ENCODE results near the gene PI16.

PI16 gene

DNA sequence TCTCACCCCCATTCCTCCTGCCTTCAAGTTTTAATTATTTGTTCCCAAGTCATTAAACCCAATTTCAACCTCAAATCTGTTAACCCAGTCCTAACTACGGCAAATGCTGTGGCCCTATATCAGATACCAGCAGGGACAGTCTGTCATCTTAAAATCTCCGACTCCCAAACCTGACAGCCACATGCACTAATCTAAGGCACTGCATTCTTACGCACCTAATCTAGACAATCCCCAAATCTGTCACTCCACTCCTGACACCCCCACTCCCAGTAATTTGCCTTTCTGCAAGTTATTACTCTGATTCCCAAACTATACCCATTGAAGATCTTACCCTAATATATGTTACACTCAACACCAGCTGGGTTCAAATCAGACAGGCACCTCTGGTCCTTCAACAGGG lies 29.0 kb downstream of the PI16 start:
- H3K27me3 Mint-ChIP-seq (ENCODE audit: low read depth) = no peaks in the 10 kb centered on the region
- no peaks in the 10 kb centered on the region for H3K9me3 Mint-ChIP-seq

DNA sequence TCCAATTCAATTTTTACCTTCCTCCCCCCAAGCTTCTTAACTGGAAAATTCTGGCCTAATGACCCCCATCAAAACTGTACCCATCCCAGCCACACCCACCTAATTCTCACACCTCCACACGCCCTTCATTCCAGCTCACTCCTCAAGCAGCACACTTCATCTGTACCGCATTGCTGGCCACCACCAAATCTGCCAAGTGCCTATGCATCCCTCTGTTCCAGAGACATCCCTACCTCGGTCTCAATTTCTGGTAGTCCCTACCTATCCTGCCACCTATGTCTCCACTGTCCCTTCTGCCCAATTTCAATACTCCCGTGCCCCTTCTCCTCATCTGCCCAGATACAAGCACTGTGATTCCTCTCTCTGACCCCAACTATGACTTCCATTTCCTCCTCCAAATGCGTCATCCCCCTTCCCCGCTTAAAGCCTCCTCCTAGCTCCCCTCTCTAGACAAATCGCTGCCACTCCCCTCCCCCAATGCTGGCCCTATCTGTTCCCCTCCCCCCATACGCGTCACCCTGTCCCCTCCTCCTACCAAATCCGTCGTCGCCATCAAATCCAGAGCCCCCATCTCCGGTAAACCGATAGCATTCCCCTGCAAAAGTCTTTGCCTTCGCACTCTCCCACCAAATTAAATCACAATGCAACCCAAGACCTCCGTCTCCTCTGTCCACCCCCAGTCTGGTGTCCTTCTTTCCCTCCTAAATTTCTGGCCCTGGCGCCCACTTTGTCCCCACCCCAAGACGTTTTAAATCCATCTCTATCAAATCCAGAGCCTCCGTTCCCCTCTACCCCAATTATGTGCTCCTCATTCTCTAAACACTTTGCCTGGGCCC lies 30.3 kb downstream of the PI16 start:
- Mint-ChIP-seq H3K9me3 (no peaks in the 10 kb centered on the region), H3K4me3 (no peak overlapping the region), H3K36me3 (ENCODE audit: low read depth) (peaks cover 12% of the 10 kb centered on the region), H3K4me1 (peaks cover 36% of the 10 kb centered on the region), H3K27ac (no peak overlapping the region), H3K27me3 (ENCODE audit: low read depth) (no peaks in the 10 kb centered on the region)
- TF ChIP-seq CTCF (IDR thresholded peaks at IDR 0.05; ENCODE audit: unreplicated experiment in 3 of 3) = no peak

More for the DNA sequence above, 29.0 kb downstream of the PI16 start:
- H3K4me1 Mint-ChIP-seq = peaks cover 46% of the 10 kb centered on the region
- no peak overlapping the region for H3K27ac Mint-ChIP-seq
- peaks cover 15% of the 10 kb centered on the region for H3K36me3 Mint-ChIP-seq (ENCODE audit: low read depth)
- H3K4me3 Mint-ChIP-seq = no peak overlapping the region
- TF ChIP-seq CTCF (IDR thresholded peaks at IDR 0.05; ENCODE audit: unreplicated experiment in 3 of 3) = no peak

DNA sequence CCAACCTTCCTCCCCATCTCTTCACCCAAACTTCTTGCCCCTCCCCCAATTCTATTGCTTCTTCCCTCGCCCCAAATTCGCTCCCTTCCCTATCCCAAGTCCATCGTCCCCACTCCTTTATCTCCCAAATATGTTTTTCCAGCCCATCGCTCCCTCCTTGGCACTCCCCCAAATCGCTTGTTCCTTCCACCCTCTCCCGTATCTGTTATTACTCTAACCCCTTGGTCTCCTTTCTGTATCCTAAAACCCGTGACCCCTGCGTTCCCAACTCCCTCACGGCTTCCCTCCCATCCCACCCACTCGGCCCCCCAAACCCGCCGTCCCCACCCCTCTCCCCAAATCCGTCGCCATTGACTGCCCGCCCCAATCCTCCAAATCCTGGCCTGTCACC lies 30.9 kb downstream of the PI16 start:
- Mint-ChIP-seq H3K9me3 (no peaks in the 10 kb centered on the region), H3K4me1 (peaks cover 30% of the 10 kb centered on the region), H3K27ac (no peak overlapping the region), H3K36me3 (ENCODE audit: low read depth) (peaks cover 9% of the 10 kb centered on the region), H3K27me3 (ENCODE audit: low read depth) (no peaks in the 10 kb centered on the region), H3K4me3 (no peak overlapping the region)
- TF ChIP-seq CTCF (IDR thresholded peaks at IDR 0.05; ENCODE audit: unreplicated experiment in 3 of 3) = no peak

- peaks cover 24% of the 10 kb centered on the region for H3K4me1 Mint-ChIP-seq
- H3K27me3 Mint-ChIP-seq (ENCODE audit: low read depth) = no peaks in the 10 kb centered on the region
- TF ChIP-seq CTCF (IDR thresholded peaks at IDR 0.05; ENCODE audit: unreplicated experiment in 3 of 3) = no peak
- H3K4me3 Mint-ChIP-seq = peak within 1 kb of the TSS; percentile 94 to 100 (median 95)
- no peaks in the 10 kb centered on the region for H3K9me3 Mint-ChIP-seq
- peak within 1 kb of the TSS; percentile 100 for H3K27ac Mint-ChIP-seq
- peaks cover 8% of the 10 kb centered on the region for H3K36me3 Mint-ChIP-seq (ENCODE audit: low read depth)
Observed at GRCh38 chr6:36985808-36986703, 31.5 kb downstream of the PI16 start, which contains the start of gene MTCH1. Gene MTCH1, minus strand, starts transcription at chr6:36986196. Its CDS starts 23 bp downstream, at chr6:36986173.

DNA sequence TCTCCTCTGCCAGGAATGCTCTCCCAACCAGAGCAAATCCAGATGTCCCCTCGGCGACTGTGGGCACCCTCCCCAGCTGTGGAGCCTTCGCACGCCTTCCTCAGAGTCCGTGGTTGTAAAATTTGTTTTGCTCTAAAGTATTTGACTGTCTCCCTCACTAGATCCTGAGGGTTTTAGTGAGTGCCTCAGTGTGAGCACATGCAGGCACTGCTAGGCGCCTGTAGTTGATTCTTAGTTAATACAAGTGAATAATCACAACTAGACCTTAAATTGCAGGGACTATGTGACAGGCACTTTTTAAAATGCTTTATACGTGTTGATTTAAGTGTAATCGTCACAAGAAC lies 32.1 kb downstream of the PI16 start:
- peaks cover 5% of the 10 kb centered on the region for H3K36me3 Mint-ChIP-seq (ENCODE audit: low read depth)
- H3K27me3 Mint-ChIP-seq (ENCODE audit: low read depth) = no peaks in the 10 kb centered on the region
- peak overlapping the region; percentile 100 for H3K27ac Mint-ChIP-seq
- no peak for TF ChIP-seq CTCF (IDR thresholded peaks at IDR 0.05; ENCODE audit: unreplicated experiment in 3 of 3)
- H3K4me1 Mint-ChIP-seq = peaks cover 21% of the 10 kb centered on the region
- peak overlapping the region; percentile 94 to 100 (median 95) for H3K4me3 Mint-ChIP-seq
- H3K9me3 Mint-ChIP-seq = no peaks in the 10 kb centered on the region
